Breast epithelium (tissue), 3 donors: ENCODE data around the gene ESRRA.

Experiments used
- CTCF ChIP-seq, 3 donors: fragments of 450-650 bp; IDR thresholded peaks; one replicate each; pipeline ENCODE4 v1.5.1; 2016 to 2017; ENCODE audit warnings: antibody characterized with exemption in 3 of 3, mild to moderate bottlenecking in 3 of 3, moderate library complexity in 3 of 3
- POLR2A ChIP-seq: fragments of 450-650 bp; IDR thresholded peaks from one replicate; pipeline ENCODE4 v1.6.1; 2016; ENCODE audit warnings: antibody characterized with exemption, mild to moderate bottlenecking, moderate library complexity

GRCh38 chr11:64359712-64360445 lies 54.6 kb downstream of the ESRRA start:
- TF ChIP-seq POLR2A (no peak), CTCF (IDR thresholded peaks at IDR 0.05) (no peak)
